ENCODE results near the gene PLD1.

PLD1 gene

DNA sequence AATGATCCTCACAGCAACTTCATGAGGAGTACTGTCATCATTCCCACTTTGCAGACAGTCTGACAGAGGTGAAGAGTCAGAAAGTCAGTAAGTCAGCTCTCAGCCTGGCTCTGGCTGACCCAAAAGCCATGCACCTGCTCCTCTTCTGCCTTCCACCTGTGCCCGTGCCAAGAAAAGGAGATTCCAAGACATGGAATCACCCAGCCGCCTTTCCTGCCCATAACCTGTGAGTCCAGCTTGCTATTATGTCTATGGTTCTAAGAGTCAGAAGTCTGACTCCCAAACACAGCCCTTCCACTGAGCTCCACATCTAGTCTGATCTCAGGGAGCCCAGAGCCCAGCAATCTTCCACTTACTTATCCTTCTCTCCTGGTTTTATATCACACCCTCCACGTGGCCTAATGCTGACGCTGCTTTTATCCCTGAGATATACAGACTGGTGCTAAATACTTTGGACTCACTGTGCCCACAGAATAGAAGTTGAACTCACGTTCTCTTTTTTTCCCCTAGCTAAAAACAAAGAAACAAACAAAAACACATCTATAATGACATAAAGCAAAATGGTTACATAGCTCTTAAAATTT is 66.0 kb downstream of the PLD1 start:
- no peak for DNase-seq

GRCh38 chr3:171743327-171744157 is 66.7 kb downstream of the PLD1 start:
- no peak for DNase-seq

DNA sequence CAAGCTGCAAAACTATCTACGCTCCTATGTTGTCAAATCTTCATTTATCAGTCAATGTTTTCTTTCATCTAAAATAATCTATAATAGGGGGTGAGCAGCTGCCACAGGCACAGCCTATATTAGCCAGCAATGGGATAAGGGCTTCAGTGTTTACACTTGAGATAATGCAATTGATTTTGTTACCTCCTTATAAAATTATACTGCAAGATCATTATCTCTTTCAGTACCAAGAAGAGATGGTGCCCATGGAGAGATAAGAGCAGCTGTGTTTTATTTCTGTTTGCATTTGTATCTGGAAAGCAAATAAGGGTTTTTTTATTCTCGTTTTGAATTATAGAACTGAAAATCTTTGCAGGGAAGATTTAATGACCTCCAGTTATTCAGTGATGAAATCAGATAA is 68.9 kb downstream of the PLD1 start:
- no peak for DNase-seq

DNA sequence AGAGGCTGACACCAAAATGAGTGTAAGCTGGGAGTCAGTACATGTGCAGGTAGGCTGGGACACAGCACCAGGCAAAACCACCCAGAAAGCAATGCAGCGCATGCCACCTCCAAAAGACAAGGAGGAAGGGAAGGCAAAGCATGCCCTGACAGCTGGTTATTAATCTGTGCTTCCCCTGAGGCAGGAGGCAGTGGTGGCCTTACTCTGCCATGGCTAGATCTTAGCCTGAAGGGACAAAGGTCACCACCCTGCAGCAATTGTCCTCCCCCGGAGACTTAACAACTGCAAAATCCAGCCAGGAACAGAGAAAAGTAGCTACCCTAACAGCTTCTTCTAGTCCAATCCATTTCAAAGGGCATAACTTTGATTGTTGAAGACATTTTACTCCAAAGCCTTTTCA is 73.7 kb downstream of the PLD1 start:
- no peak for DNase-seq

- DNase-seq, result no peak
These were observed 76.7 kb downstream of the PLD1 start for GRCh38 chr3:171733561-171733960.

- DNase-seq, result no peak
These were observed 77.5 kb downstream of the PLD1 start for GRCh38 chr3:171732756-171733155.

GRCh38 chr3:171731691-171732090 is 78.6 kb downstream of the PLD1 start:
- no peak for DNase-seq

DNA sequence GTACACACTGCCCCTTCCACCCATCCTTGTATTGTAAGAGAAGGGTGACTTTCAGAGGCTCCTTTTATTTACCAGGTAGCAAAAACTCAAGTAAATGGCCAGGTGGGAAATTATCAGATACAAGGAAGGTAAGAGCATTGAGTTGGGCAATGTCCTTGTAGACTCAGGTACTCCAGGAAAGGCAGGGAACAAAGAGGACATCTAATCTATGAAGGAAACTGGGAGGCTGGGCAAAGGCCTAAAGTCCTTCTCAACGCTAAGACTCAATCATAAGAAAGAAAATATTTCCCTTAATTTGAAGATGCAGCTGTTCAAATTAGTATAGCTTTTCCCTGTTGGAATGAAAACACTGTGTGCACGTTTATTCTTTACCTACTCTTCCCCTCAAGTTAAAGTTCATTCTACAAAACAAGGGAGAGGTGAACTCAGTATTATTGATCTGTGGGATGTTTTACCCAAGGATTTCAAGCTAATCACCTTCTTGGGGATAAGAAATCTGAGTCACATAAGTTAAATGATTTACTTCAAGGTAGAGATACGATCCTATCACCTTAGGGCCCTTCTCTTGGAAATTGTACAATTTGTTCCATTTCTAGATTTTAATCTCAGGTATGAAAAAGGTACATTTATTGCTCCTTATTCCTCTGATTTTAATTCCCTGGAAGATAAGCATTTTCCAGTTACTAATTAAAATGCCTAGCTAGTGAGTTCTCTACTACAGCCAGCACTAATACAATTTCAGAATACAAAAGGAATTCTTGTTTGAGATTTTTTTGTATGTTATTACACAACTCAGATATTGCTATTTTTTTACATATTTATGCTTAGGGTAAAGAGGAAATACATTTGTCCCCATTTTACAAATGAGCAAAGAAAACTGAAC is 80.6 kb downstream of the PLD1 start:
- DNase-seq, result no peak

DNA sequence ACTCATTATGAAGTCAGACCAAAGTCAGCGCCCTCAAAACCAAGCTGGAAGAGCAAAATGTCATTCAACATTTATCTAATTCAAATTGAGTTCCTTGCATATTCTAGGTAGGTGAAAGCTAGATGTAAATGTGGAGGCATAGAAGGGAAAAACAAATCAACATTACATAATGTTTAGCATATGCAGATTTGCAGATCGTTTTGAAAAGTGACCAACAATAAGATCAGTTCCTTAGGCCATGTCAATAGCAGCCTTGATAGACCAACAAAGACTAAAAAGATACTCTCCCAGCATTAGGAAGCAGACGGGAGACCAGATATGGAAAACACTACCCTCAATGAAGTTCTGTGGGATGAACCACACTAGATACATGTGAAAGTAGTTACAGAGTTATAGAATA is 83.0 kb downstream of the PLD1 start:
- no peak for DNase-seq

DNA sequence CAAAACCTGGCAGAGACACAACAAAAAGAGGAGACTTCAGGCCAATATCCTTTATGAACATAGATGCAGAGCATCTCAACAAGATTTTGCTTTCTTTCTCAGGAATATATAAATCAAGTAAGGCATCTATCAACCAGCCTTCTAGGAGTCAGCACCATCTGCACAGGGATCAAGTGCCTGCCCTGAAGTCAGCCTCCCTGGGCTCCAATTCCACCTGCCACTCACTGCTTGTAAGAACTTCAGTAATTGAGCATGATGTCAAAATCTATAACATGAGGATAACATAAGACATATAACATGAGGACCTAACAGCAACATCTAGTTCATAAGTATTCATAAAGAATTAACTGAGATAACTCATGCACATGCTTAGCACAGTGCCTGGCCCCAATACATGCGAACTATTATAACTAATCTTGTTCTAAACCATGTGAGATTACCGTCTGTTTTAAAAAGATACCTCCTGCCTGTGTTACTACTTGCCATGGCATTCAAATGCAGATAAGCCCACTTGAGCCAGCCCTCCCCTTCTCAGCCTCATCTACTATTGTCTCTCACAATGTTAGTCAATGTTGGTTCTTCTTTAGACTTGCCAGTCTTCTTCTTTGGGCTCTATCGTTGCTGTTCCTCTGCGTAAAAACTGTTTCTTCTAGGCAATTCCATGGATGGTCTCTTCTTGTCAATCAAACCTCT is 91.6 kb downstream of the PLD1 start:
- no peak for DNase-seq

DNA sequence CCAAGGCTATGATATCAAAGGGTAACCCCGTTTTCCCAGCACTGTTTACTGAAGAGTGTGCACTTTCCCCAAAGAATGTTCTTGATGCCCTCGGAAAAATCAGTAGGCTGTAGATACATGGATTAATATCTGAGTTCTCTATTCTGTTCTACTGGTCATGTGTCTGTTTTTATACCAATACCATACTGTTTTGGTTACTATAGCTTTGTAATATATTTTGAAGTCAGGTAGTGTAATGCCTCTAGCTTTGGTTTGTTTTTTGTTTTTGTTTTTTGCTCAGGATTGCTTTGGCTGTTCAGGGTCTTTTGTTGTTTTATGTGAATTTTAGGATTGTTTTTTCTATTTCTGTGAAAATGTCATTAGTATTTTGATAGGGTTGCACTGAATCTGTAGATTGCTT is 95.1 kb downstream of the PLD1 start:
- no peak for DNase-seq

DNA sequence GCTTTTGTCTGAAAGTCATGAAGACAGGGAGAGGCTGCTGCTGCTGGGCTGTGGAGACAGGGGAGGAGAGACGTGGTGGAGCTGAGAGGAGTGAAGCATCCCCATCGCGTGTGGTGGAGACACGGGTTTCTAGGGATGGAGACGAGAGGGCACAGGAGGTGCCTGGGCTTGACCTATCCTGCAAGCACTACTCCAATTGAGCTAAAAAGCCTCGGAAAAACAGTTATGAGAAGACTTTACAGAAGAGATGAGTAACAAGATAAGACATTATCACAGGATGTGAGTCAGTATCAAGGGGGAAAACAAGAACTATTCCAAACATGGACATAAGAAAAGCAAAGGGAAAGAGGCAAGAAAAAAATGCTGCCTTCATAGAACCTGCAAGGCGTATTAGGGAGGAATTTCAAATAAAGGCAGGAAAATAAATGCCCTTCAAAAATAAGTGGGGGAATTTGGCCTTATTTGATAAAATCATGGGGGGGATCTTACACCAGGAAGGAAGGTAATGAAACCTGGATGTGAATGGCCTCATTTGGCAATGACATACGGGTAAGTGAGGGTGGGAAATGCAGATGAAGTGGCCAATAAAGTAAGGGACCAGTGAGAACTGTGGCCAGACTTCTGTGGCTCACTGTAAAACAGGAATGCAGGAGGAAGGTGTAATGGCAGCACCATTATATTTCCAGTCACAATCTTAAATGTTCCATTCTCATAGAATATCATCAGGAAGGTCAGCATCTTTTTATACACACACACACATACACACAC is 97.9 kb downstream of the PLD1 start:
- no peak for DNase-seq

DNA sequence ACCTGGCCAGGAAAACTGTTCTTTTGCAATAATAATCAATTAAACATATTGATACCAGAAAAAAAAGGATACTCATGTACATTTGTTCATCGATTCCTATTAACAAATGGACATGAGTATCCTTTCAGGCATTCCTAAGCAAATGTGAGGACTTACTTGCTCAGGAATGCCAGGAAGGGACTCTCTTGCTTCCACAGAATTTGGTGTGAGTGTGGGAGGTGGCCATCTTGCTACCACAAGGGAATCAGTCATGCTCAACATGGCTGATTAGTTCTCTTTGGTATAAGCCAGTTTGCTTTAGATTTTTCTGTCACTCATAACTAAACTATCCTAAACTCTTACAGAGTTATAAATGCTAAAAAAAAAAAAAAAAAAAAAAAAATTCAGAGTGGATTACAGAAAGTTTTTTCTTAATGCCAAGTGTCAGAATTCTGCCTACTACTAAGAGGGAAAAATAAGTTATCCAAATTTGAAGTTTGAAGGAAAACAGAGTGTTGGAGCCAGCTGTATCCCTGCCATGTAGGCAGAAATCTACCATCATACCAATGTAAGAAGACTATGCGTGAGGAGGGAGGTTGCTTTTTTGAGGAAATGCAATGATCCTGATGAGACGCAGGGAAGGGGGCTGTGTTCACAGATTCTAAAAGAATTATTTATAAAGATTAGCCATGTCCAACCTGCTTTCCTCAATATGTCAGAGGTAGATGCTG is 98.7 kb downstream of the PLD1 start:
- no peak for DNase-seq

GRCh38 chr3:171710359-171710758 is 99.9 kb downstream of the PLD1 start:
- no peak for DNase-seq

- no peak for DNase-seq
These were observed 105.5 kb downstream of the PLD1 start for GRCh38 chr3:171704814-171705213.

- peak in 1 of 2 donors; percentile 11 for DNase-seq
These were observed 106.3 kb downstream of the PLD1 start for GRCh38 chr3:171704002-171704401.

DNA sequence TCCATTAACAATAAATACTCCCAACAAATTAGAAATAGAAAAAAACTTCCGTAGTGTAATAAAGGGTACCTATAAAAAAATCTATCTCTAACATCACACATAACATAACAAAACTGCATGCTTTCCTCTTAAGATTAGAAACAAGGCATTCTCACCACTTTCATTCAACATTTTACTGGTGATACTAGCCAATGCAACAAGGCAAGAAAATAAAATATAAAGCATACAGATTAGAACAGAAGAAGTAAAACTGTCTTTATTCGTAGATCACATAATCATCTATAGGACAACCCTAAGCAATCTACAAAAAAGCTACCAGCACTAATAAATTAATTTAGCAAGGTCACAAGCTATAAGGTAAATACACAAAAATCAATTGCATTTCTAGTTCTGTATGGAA is 107.1 kb downstream of the PLD1 start:
- DNase-seq, result no peak

DNA sequence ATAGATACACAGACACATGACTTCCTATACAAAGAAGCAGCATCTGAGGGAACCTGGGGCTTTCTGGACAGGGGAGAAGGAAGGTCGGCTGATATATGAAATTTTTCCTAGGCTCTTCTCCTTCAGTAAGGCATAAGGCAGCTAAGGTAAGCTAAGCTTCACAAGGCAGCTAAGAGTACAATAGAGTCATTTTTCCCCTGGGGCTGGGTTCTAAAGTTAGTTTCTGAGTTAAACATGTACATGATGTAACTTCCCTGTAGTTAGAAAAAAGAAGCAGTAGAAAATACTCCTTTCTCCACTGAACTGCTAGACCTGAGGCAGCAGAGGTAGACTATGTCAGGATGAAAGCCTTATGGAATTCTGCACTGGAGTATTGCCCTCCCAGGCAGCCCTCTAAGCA is 109.6 kb downstream of the PLD1 start:
- DNase-seq, result no peak

- no peak for DNase-seq
These were observed 110.1 kb downstream of the PLD1 start for GRCh38 chr3:171700157-171700556.

DNA sequence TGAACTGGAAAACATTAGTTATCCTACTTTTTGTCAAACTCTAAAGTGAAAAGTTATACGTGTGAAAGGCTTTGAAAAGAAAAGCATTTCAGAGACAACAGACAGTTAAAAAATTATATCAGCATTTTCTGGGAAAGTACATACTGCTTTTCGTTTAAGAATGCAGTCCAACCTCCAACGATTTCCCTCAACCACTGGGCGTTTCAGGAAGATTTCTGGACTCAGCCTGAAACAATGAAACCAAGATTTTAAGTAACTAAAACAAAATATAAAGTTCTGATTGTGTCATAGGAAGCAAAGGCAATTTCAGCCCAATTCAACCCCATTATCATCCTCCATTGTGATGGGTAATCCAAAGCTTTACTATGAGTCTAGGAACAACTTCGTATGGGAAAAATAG is 110.7 kb downstream of the PLD1 start:
- DNase-seq, result no peak

DNA sequence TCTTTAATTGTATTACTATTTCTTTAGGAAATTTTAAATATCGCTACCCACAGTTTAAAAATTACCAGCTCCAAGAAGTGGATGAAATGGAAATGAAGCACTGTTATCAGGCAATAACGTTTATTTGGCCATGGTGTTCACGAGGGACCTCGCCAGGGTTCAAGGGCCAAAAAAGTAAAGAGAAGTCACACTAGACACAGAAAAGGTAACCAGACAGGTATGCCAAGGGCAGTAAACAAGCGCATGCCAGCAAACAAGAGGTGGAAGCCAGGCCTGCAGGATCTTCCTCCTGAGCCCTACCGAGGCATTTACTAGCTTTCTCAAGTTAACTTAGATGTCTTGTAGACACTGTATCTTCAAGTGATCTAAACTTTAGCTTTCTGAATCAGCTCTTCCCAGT is 113.5 kb downstream of the PLD1 start:
- DNase-seq, result no peak

DNA sequence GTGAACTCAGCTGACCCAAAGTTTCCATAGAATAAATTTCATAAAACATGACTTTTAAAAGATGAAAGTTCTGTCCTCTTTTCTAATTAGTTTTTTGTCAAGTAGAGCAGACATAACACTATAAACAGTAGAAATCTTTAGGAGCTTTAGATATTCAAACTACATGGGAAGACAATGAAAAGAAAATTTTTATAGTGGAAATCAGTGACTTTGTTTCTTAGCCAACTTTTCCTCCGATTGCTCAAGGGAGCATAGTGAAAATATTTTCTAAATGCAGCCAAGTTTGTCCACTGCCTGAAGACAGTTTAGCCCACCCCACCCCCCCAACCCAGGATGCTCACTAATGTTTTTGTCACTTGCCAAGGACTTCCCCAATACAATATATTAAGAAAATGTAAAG is 114.9 kb downstream of the PLD1 start:
- DNase-seq, result no peak

All from bone marrow (tissue), 2 donors.